OCI-LY1 (cell line): Measurements from ENCODE around the gene TMEM198.

Experiments
- EZH2 ChIP-seq: fragments of 200-600 bp; sonication (generic), shearing (Covaris generic); IDR thresholded peaks from 2 replicates; pipeline ENCODE4 v1.8.0; 2017; ENCODE audit warnings: borderline replicate concordance, mixed run types, mild to moderate bottlenecking, antibody characterized with exemption, low read length, moderate library complexity, mixed read lengths
- TF ChIP-seq, protein P1 (sequence below): fragments of 200-600 bp; sonication (generic), shearing (Covaris generic); IDR thresholded peaks from 2 replicates; pipeline ENCODE4 v1.5.1; 2017; ENCODE audit warnings: mild to moderate bottlenecking, antibody characterized with exemption, low read length, moderate library complexity, mixed read lengths

DNA sequence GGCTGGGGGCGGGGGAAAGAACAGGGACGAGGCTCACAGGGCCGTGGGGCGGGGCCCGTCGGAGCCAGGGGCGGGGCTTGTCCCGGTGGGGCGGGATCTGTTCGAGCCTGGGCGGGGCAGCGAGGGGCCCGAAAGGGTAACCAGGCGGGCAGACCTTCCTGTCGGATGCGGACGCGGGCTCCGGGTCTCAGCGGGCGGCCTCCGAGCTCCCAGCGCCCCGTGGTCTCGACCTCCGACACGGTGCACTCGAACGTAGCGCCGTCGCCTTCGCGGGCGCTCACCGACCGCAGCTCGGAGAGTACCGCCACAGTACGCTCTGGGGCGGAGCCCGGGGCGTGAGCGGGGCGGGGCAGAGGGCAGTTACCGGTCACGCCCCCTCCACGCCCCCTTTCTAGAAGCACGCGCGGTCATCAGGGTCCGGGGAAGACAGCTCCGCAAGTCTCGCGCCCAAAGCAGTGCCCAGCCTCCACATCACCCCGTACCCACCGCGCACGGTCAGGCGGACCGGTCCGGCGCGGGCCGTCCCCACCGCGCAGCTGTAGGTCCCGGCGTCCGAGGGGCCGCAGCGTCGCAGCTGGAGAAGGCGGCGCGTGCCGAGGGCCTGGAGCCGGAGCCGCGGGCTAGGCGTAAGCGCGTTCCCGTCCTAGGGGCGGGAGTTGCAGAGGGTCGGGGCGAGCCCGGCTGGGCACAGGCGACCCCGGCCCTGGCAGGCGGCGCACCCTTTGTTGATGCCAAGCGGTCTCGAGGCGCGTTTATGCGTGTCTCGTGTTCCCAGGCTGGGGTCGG is 8.7 kb downstream of the TMEM198 start:
- TF ChIP-seq, protein P1, sequence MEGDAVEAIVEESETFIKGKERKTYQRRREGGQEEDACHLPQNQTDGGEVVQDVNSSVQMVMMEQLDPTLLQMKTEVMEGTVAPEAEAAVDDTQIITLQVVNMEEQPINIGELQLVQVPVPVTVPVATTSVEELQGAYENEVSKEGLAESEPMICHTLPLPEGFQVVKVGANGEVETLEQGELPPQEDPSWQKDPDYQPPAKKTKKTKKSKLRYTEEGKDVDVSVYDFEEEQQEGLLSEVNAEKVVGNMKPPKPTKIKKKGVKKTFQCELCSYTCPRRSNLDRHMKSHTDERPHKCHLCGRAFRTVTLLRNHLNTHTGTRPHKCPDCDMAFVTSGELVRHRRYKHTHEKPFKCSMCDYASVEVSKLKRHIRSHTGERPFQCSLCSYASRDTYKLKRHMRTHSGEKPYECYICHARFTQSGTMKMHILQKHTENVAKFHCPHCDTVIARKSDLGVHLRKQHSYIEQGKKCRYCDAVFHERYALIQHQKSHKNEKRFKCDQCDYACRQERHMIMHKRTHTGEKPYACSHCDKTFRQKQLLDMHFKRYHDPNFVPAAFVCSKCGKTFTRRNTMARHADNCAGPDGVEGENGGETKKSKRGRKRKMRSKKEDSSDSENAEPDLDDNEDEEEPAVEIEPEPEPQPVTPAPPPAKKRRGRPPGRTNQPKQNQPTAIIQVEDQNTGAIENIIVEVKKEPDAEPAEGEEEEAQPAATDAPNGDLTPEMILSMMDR, result no peak
- no peak for TF ChIP-seq EZH2
